ENCODE data around the gene OR4F15.

DNA sequence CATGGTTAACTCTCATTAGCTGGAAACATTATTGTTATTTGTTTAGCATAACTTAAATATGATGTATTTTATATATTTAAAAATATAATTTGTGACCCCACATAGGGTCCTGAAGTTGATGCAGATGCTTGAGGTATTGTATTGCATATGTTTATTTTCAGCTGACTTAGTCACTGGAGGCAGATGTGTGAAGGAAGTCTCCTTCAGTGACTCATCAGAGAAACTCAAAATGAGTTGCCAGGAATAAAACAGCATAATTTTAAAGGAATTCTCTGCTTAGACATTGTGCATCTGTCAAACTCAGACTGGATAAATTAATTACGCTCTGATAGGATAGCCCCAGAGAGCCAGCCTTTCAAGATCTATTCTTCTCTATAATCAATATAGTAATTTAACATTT lies 16.5 kb upstream of the OR4F15 start:
- TF ChIP-seq POLR2A (IDR thresholded peaks at IDR 0.05; ENCODE audit: low read depth, low read length) (no peak), EZH2 (IDR thresholded peaks at IDR 0.05; ENCODE audit: borderline replicate concordance, low read depth, low read length, severe bottlenecking) (no peak), POLR2AphosphoS5 (IDR thresholded peaks at IDR 0.05; ENCODE audit: insufficient read depth, low read depth, low read length) (no peak), JUN (IDR thresholded peaks at IDR 0.05; ENCODE audit: borderline replicate concordance, insufficient read depth, insufficient read length, low read depth) (peak; percentile 27), FOS (IDR thresholded peaks at IDR 0.05; ENCODE audit: borderline replicate concordance, insufficient read depth, low read length) (peak; percentile 67), GATA2 (IDR thresholded peaks at IDR 0.05; ENCODE audit: insufficient read depth, insufficient read length, low read depth, low read length) (no peak)
- TF ChIP-seq, protein P1, sequence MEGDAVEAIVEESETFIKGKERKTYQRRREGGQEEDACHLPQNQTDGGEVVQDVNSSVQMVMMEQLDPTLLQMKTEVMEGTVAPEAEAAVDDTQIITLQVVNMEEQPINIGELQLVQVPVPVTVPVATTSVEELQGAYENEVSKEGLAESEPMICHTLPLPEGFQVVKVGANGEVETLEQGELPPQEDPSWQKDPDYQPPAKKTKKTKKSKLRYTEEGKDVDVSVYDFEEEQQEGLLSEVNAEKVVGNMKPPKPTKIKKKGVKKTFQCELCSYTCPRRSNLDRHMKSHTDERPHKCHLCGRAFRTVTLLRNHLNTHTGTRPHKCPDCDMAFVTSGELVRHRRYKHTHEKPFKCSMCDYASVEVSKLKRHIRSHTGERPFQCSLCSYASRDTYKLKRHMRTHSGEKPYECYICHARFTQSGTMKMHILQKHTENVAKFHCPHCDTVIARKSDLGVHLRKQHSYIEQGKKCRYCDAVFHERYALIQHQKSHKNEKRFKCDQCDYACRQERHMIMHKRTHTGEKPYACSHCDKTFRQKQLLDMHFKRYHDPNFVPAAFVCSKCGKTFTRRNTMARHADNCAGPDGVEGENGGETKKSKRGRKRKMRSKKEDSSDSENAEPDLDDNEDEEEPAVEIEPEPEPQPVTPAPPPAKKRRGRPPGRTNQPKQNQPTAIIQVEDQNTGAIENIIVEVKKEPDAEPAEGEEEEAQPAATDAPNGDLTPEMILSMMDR (IDR thresholded peaks at IDR 0.05; ENCODE audit: extremely low read depth in 1 of 2, insufficient read depth in 1 of 2, low read depth in 1 of 2, low read length in 2 of 2): no peak
- TF ChIP-seq, protein P2, sequence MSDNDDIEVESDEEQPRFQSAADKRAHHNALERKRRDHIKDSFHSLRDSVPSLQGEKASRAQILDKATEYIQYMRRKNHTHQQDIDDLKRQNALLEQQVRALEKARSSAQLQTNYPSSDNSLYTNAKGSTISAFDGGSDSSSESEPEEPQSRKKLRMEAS (IDR thresholded peaks at IDR 0.05; ENCODE audit: insufficient read depth, insufficient read length): no peak
